C4-2B (cell line): ENCODE data around the gene PELO.

Experiments
- ZFX ChIP-seq: fragments of 450-650 bp; IDR thresholded peaks from 2 replicates; pipeline ENCODE4 v1.6.1; 2017
- TF ChIP-seq, protein P1 (sequence below): fragments of 450-650 bp; conservative IDR thresholded peaks from 2 replicates; pipeline ENCODE4 v1.5.1; 2017; ENCODE audit warnings: mild to moderate bottlenecking

DNA sequence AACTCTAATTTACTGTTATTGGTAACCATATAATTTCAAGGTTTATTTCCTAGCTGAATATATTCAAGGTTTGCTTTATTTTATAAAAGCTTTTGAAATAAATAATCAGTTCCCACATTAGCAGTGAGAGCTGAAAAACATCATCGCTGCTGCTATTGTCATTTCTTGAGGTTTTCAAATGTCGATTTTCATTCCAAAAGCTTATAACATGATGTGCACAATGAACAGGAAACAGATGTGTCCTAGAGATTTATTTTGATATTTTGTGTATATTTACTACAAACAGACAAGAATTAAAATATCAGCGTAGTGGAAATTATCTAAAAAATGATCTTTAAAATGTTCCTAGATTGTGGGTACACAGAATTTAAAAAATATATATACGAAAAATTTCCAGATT is 10.5 kb upstream of the PELO start:
- TF ChIP-seq, protein P1, sequence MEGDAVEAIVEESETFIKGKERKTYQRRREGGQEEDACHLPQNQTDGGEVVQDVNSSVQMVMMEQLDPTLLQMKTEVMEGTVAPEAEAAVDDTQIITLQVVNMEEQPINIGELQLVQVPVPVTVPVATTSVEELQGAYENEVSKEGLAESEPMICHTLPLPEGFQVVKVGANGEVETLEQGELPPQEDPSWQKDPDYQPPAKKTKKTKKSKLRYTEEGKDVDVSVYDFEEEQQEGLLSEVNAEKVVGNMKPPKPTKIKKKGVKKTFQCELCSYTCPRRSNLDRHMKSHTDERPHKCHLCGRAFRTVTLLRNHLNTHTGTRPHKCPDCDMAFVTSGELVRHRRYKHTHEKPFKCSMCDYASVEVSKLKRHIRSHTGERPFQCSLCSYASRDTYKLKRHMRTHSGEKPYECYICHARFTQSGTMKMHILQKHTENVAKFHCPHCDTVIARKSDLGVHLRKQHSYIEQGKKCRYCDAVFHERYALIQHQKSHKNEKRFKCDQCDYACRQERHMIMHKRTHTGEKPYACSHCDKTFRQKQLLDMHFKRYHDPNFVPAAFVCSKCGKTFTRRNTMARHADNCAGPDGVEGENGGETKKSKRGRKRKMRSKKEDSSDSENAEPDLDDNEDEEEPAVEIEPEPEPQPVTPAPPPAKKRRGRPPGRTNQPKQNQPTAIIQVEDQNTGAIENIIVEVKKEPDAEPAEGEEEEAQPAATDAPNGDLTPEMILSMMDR: no peak
- no peak for TF ChIP-seq ZFX
